ENCODE results near the gene LPP. TPM values are rescaled to one million over a fixed set of nuclear protein-coding genes. Genes with fewer than 3 reads are reported as not detected.

The LPP gene
- total and polyA plus RNA-seq, 2 donors (not counting 1 experiment from before 2014, with no cell fraction given): 7.6 to 81.7 TPM

GRCh38 chr3:188641076-188641475 is 487.1 kb downstream of the LPP start:
- ATAC-seq (ENCODE audit: low read depth): no peak
- H3K4me2 ChIP-seq (replicated peaks; ENCODE audit: low read depth, low read length, poor library complexity, severe bottlenecking): no peak overlapping the region
- no peaks in the 10 kb centered on the region for H3K79me2 ChIP-seq (ENCODE audit: control insufficient read depth, insufficient read depth, low read length)
- H3K27me3 Mint-ChIP-seq: no peaks in the 10 kb centered on the region
- ChIA-PET POLR2A (no interaction called here), CTCF (no interaction called here)
- TF ChIP-seq CTCF (IDR thresholded peaks at IDR 0.05): no peak
- no peak for TF ChIP-seq EZH2 (IDR thresholded peaks at IDR 0.05; ENCODE audit: borderline replicate concordance, insufficient read depth, low read depth, low read length, poor library complexity, severe bottlenecking)
- no peak overlapping the region for H3K4me3 ChIP-seq (ENCODE audit: control extremely low read depth in 1 of 5, extremely low read depth in 1 of 5, insufficient read depth in 1 of 5, low read depth in 2 of 5, low read length in 4 of 5)
- no peak overlapping the region for H2AFZ ChIP-seq (ENCODE audit: insufficient read depth, low read depth, low read length, poor library complexity, severe bottlenecking)
- no peaks in the 10 kb centered on the region for H4K20me1 ChIP-seq (ENCODE audit: control insufficient read depth, insufficient read depth, low read length, poor library complexity, severe bottlenecking)
- H3K27ac Mint-ChIP-seq: no peak overlapping the region
- no peak overlapping the region for H3K9ac ChIP-seq (ENCODE audit: low read length)
- no peak for DNase-seq
- H3K4me3 Mint-ChIP-seq: no peak overlapping the region
- no peaks in the 10 kb centered on the region for H3K9me3 ChIP-seq (ENCODE audit: control extremely low read depth in 1 of 3, control insufficient read depth in 2 of 3, insufficient read depth in 1 of 3, low read length in 2 of 3)
- no peak overlapping the region for H3K27ac ChIP-seq (ENCODE audit: low read length in 2 of 2)
- no CpG with 5 or more reads among the region's 3 CpGs for WGBS (ENCODE audit: insufficient coverage)
- H3K27me3 ChIP-seq (replicated peaks in 1 of 4; ENCODE audit: control extremely low read depth in 1 of 4, control insufficient read depth in 3 of 4, insufficient read depth in 4 of 4, low read length in 3 of 4): no peaks in the 10 kb centered on the region
- H3K36me3 ChIP-seq (replicated peaks in 1 of 2; ENCODE audit: control extremely low read depth in 1 of 2, control insufficient read depth in 1 of 2, extremely low read depth in 1 of 2, insufficient read depth in 2 of 2, low read length in 1 of 2): peaks cover 0 to 1% of the 10 kb centered on the region in 2 experiments
- peaks cover 1% of the 10 kb centered on the region for H3K4me1 Mint-ChIP-seq
- peaks cover 0 to under 1% of the 10 kb centered on the region in 2 donors for H3K4me1 ChIP-seq (ENCODE audit: control insufficient read depth in 2 of 2, insufficient read depth in 2 of 2, low read length in 2 of 2)
- H3K9me3 Mint-ChIP-seq (ENCODE audit: insufficient read depth): no peaks in the 10 kb centered on the region
- intact Hi-C loops (cut with micrococcal nuclease): no loop called here

GRCh38 chr3:188643736-188644135 is 489.8 kb downstream of the LPP start:
- H3K27ac ChIP-seq (ENCODE audit: low read length in 2 of 2): no peak overlapping the region
- no peak for ATAC-seq (ENCODE audit: low read depth)
- no peaks in the 10 kb centered on the region for H3K9me3 Mint-ChIP-seq (ENCODE audit: insufficient read depth)
- ChIA-PET CTCF (interaction anchor here (0.5 to 1.8 kb wide), 3 partner anchors 18 to 904 kb away, joined by 3 to 5 read pairs (median 4); no protein-coding TSS in a partner anchor), POLR2A (no interaction called here)
- no peak for DNase-seq
- no peak overlapping the region for H3K4me3 ChIP-seq (ENCODE audit: control extremely low read depth in 1 of 5, extremely low read depth in 1 of 5, insufficient read depth in 1 of 5, low read depth in 2 of 5, low read length in 4 of 5)
- no peak overlapping the region for H3K27ac Mint-ChIP-seq
- WGBS (ENCODE audit: insufficient coverage): 100% methylated on average over 2 of the region's 3 CpGs
- H3K4me2 ChIP-seq (replicated peaks; ENCODE audit: low read depth, low read length, poor library complexity, severe bottlenecking): no peak overlapping the region
- no peaks in the 10 kb centered on the region for H3K27me3 ChIP-seq (replicated peaks in 1 of 4; ENCODE audit: control extremely low read depth in 1 of 4, control insufficient read depth in 3 of 4, insufficient read depth in 4 of 4, low read length in 3 of 4)
- H3K9me3 ChIP-seq (ENCODE audit: control extremely low read depth in 1 of 3, control insufficient read depth in 2 of 3, insufficient read depth in 1 of 3, low read length in 2 of 3): no peaks in the 10 kb centered on the region
- H3K27me3 Mint-ChIP-seq: no peaks in the 10 kb centered on the region
- H3K4me3 Mint-ChIP-seq: no peak overlapping the region
- H3K79me2 ChIP-seq (ENCODE audit: control insufficient read depth, insufficient read depth, low read length): no peaks in the 10 kb centered on the region
- H3K4me1 Mint-ChIP-seq: peaks cover 16% of the 10 kb centered on the region
- no peak for TF ChIP-seq EZH2 (IDR thresholded peaks at IDR 0.05; ENCODE audit: borderline replicate concordance, insufficient read depth, low read depth, low read length, poor library complexity, severe bottlenecking)
- TF ChIP-seq CTCF (IDR thresholded peaks at IDR 0.05): no peak
- intact Hi-C loops (cut with micrococcal nuclease): no loop called here
- H3K36me3 ChIP-seq (replicated peaks in 1 of 2; ENCODE audit: control extremely low read depth in 1 of 2, control insufficient read depth in 1 of 2, extremely low read depth in 1 of 2, insufficient read depth in 2 of 2, low read length in 1 of 2): peaks cover 3% of the 10 kb centered on the region in 2 experiments
- H2AFZ ChIP-seq (ENCODE audit: insufficient read depth, low read depth, low read length, poor library complexity, severe bottlenecking): no peak overlapping the region
- H4K20me1 ChIP-seq (ENCODE audit: control insufficient read depth, insufficient read depth, low read length, poor library complexity, severe bottlenecking): no peaks in the 10 kb centered on the region
- peaks cover 3 to 7% of the 10 kb centered on the region in 2 donors for H3K4me1 ChIP-seq (ENCODE audit: control insufficient read depth in 2 of 2, insufficient read depth in 2 of 2, low read length in 2 of 2)
- H3K9ac ChIP-seq (ENCODE audit: low read length): no peak overlapping the region
